Hippocampal formation (tissue), 2 donors: ENCODE results near the gene GALNT7.
"Not testable (repeated sequence)": the region's sequence is repeated elsewhere in the genome, so short reads cannot be mapped to it uniquely, and the experiment has no call there.

Source experiments
- DNase-seq, 2 donors: peaks; one replicate each; lab custom pipeline; 2025; lab: John Stamatoyannopoulos, UW

GALNT7 gene

GRCh38 chr4:173167758-173168395, 734 bp upstream of the GALNT7 start:
- peak in 1 of 2 donors; percentile 43 for DNase-seq

DNA sequence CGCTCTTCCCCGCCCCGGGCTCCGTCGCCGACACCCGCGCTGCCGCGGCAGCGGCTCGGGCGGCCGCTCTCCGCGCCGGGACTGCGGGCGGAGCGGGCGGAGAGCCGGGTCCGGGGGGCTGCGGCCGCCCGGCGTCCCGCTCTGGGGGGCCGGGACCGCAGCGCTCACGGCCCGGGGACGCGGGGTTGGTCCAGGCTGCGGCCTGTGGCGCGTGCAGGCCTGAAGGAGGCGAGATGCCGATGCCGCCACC, 492 bp downstream of the GALNT7 start:
- DNase-seq, result no peak

DNA sequence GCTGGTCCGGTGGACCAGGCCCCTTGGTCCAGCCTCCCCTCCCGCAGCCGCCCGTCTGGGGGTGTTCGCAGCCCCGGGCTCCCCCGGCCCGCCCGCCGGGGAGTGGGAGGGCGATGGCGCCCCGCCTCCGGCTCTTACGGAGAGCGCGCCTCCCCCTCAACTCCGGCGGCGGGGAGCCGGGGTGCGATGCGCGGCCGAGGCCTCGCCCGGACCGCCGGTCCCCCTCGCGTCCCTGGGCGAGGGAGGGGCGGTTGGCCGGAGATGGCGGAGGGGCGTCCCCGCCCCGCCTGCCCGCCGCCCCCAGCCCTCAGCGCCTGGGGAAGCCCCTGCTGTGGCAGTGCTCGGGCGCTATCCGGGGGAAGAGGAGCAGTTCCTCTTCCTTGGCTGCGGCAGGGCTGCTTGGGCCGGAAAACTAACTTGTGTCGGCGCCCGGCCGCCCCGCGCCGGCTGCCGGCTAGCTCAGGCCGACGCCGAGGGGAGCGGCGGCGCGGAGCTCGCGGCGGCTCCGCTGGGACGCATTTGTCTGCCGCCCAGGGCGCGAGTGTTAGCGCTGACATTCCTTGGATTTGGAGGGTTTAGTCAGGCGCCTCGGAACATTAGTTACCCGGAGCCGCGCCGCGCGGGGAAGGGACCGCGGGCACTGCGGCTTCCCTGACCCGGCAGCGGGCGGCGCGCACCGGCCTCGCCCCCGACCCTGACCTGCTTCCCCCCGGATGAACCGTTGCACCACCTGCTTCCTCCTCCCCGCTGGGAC, 994 bp downstream of the GALNT7 start:
- peak; percentile 53 to 71 for DNase-seq

GRCh38 chr4:173170182-173170778, 1.7 kb downstream of the GALNT7 start:
- DNase-seq, result no peak

- no peak for DNase-seq
Measured at GRCh38 chr4:173171098-173171497, 2.5 kb downstream of the GALNT7 start.

GRCh38 chr4:173171987-173172386, 3.4 kb downstream of the GALNT7 start:
- DNase-seq, result no peak

DNA sequence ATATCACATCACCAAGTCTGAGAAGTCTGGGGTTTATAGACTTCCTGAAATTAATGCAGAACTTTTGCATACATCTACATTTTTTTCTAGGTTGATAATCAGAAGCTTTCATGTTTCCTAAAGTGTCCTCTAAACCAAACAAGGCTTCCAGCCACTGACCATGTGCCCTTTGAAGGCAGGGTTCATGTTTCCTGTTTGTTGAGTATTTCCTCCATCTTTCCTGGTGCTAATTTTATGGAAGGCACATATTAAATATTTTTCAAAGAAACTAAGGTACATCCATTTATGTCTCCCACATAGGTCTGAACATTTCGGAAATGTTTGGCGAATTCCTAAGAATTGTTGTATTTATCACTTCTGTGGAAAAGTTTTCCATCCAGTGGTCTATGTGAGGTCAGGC, 5.6 kb downstream of the GALNT7 start:
- no peak for DNase-seq

- DNase-seq, result no peak
Measured at GRCh38 chr4:173174594-173175012, 6.0 kb downstream of the GALNT7 start.

DNA sequence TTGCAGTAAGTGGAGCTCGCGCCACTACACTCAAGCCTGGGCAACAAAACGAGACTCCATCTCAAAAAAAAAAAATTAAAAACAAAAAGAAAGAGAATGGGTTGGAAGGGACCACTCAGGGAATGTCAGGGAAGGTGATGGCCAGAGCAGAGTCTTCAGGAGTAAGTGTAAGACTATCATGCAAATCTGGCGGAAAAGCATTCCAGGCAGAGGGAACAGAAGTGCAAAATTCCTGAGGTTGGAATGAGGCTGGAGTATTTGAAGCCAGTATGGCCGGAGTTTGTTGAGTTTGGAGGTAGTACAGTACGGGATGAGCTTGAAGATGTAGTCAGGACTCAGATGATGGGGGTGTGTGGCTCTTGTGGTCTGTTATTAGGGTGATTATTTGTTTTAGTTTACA, 7.4 kb downstream of the GALNT7 start:
- DNase-seq, result no peak

GRCh38 chr4:173177232-173177631, 8.6 kb downstream of the GALNT7 start:
- no peak for DNase-seq

DNA sequence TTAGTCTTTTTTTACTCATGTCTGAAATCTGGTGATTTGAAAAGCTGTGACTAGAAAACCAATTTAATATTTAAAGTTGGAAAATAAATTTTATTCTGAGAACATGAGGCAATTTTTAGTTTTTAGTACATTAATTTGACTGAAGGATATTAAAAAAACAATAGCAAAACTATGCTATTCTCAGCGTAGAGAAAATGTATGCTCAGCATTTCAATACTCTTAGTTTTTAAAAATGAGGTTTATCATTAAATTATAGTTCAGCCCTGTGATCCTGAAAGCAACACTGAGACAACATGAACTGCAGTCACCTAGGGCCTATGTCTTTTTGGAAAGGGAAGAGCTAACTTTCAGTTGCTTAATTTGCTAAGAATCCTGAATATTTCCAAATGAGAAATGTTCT, 9.5 kb downstream of the GALNT7 start:
- DNase-seq, result no peak

- DNase-seq, result no peak
Measured at GRCh38 chr4:173181848-173182247, 13.2 kb downstream of the GALNT7 start.

DNA sequence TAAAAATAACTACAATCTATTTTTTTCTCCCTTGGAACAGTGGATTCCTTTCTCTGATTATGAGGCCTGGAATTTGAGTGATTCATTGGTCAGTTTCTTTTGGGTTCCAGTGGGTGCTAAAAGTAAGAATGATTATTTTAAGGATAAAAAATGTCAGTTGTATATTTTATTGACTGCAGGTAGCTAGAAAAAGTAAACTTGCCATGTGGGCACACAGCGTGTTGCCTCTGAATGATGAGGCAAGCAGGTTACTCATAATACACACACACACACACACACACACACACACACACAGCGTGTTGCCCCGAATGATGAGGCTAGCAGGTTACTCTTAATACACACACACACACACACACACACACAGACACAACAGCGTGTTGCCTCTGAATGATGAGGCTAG, 13.8 kb downstream of the GALNT7 start:
- DNase-seq, result no peak

DNA sequence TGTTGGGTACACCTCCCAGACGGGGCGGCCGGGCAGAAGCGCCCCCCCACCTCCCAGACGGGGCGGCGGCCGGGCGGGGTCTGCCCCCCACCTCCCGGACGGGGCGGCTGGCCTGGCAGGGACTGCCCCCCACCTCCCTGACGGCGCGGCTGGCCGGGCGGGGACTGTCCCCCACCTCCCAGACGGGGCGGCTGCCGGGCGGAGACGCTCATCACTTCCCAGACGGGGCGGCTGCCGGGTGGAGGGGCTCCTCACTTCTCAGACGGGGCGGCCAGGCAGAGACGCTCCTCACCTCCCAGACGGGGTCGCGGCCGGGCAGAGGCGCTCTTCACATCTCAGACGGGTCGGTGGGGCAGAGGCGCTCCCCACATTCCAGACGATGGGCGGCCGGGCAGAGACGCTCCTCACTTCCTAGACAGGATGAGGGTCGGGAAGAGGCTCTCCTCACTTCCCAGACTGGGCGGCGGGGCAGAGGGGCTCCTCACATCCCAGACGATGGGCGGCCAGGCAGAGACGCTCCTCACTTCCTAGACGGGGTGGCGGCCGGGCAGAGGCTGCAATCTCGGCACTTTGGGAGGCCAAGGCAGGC, 15.1 kb downstream of the GALNT7 start:
- DNase-seq, result not testable (repeated sequence)

DNA sequence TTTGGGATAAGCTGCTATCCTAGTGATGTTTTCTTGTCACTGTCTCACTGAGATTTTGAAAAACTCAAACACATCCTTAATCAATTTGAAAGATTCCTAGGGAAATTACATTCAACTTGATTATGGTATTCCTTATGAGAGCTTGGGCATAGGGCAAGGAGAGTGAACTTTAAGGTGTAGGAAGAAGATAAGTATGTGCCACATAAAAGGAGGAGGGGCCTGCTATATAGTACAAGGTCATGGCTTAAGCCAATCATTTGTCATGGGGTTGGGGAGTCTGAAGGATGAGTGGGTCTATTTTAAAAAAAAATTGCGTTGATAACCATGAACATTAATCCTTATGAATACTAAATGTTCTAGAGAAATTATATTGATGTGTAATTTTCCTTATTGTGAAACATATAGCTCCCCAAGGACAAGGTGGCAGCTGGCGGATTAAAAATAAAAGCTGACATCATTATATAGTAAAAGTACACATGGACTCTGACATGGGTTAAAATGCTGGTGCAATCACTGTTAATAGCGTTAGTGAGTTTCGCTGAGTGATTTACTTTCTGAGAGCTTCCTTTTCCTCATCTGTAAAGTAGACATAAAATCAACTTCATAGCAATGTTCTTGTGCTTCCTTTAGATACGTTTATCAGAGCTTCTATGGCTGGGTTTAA, 17.4 kb downstream of the GALNT7 start:
- DNase-seq, result no peak

GRCh38 chr4:173187732-173188131, 19.1 kb downstream of the GALNT7 start:
- no peak for DNase-seq

GRCh38 chr4:173188648-173189047, 20.0 kb downstream of the GALNT7 start:
- no peak for DNase-seq

- DNase-seq, result no peak
Measured at GRCh38 chr4:173189117-173189693, 20.6 kb downstream of the GALNT7 start.

GRCh38 chr4:173191623-173192041, 23.0 kb downstream of the GALNT7 start:
- DNase-seq, result no peak

DNA sequence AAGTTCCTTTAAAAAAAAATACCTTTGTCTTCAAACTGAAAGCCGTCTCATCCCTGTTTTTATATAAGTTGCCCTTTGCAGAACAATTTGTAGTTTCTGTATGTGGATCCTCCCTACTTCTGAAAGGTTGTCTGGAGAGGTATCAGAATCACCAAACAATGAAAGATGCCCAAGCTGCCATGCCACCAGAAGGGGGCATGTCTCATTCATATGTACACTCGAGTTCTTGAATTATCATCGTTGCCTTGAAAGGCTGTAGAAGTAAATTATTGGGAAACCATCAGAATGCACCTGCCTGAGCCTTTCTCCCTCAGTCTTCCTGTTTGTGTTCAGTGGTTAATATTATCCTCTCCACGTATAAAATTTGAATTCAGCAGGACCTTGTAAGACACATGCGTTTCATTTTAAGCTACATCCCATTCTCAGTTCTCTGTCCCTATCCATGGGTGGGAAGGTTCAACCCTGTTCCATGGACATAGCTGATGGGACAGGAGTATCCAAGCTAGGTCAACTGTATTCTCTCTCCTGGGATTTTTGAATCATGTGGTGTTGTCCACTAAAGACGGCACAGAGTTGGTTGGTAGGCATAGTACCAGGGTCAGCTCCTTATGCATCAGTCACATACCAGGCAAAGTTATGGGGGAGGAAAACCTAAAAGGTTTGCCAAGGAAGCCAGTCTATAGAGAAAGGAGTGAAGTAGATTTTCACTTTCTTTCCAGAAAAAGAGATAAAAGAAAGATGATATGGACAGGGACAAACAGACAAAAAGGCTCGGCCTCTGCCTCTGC, 24.0 kb downstream of the GALNT7 start:
- no peak for DNase-seq

- DNase-seq, result no peak
Measured at GRCh38 chr4:173194157-173194556, 25.5 kb downstream of the GALNT7 start.
